Transverse colon (tissue), 1 donor: ENCODE measurements around the gene KIAA1755.

Source experiments
- EP300 ChIP-seq: sonication (generic); formaldehyde crosslinking; IDR thresholded peaks from one replicate; pipeline ENCODE4 v1.6.1; 2017; ENCODE audit warnings: antibody characterized with exemption, low read depth
- POLR2A ChIP-seq: fragments of 450-650 bp; IDR thresholded peaks from one replicate; pipeline ENCODE4 v1.6.1; 2016; ENCODE audit warnings: antibody characterized with exemption, mild to moderate bottlenecking, moderate library complexity

DNA sequence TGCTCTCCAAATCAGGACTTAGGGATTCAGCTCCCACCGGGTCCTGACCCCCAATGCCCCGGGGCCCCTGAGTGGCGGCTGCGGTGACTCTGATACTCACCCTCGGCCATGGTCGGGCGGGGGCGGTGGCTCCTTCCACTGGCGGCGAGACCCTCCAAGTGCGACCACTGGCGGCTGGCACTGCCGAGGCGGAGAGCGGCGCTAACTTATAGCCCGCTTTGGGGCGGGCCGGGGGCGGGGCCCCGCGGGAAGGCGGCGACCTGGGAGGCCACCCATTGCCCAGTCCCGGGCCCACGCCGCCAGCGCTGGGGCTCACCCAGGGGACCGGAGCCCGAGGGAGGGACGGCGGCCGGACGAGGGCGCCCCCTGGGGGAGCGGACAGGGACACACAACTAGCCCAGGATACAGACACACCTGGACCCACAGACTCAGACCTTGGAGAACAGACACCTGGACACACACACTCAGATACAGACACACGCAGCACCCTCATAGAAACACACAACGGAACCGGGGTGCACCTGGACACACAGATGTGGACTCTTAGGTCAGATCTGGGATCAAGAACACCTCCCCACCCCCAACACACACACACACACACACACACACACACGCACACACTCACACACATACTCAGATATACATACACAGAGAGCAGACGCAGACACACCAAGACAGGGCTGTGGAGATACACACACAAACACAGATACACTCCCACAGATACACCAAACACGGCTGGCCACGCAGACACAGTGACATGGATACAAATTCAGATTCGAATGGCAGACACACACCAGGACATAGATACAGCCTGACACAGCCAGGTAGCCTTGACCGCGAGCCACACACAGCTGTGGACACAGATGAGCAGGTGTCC is 95.2 kb downstream of the KIAA1755 start, which contains the start of gene TGM2:
- no peak for TF ChIP-seq POLR2A
- TF ChIP-seq EP300: no peak
